Activated naive CD8-positive, alpha-beta T cell treated with anti-CD3 and anti-CD28 coated beads, Interleukin-2, amount 50 U/mL, for 16 hours (primary cell): ENCODE measurements around the gene DLG5.

Source experiments
- DNase-seq: peaks from one replicate; pipeline ENCODE4 v3.0.0-alpha.2; 2020; ENCODE audit warnings: low read depth, low spot score

DLG5 gene, protein sequence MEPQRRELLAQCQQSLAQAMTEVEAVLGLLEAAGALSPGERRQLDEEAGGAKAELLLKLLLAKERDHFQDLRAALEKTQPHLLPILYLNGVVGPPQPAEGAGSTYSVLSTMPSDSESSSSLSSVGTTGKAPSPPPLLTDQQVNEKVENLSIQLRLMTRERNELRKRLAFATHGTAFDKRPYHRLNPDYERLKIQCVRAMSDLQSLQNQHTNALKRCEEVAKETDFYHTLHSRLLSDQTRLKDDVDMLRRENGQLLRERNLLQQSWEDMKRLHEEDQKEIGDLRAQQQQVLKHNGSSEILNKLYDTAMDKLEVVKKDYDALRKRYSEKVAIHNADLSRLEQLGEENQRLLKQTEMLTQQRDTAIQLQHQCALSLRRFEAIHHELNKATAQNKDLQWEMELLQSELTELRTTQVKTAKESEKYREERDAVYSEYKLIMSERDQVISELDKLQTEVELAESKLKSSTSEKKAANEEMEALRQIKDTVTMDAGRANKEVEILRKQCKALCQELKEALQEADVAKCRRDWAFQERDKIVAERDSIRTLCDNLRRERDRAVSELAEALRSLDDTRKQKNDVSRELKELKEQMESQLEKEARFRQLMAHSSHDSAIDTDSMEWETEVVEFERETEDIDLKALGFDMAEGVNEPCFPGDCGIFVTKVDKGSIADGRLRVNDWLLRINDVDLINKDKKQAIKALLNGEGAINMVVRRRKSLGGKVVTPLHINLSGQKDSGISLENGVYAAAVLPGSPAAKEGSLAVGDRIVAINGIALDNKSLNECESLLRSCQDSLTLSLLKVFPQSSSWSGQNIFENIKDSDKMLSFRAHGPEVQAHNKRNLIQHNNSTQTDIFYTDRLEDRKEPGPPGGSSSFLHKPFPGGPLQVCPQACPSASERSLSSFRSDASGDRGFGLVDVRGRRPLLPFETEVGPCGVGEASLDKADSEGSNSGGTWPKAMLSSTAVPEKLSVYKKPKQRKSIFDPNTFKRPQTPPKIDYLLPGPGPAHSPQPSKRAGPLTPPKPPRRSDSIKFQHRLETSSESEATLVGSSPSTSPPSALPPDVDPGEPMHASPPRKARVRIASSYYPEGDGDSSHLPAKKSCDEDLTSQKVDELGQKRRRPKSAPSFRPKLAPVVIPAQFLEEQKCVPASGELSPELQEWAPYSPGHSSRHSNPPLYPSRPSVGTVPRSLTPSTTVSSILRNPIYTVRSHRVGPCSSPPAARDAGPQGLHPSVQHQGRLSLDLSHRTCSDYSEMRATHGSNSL (N-terminal part only)

DNA sequence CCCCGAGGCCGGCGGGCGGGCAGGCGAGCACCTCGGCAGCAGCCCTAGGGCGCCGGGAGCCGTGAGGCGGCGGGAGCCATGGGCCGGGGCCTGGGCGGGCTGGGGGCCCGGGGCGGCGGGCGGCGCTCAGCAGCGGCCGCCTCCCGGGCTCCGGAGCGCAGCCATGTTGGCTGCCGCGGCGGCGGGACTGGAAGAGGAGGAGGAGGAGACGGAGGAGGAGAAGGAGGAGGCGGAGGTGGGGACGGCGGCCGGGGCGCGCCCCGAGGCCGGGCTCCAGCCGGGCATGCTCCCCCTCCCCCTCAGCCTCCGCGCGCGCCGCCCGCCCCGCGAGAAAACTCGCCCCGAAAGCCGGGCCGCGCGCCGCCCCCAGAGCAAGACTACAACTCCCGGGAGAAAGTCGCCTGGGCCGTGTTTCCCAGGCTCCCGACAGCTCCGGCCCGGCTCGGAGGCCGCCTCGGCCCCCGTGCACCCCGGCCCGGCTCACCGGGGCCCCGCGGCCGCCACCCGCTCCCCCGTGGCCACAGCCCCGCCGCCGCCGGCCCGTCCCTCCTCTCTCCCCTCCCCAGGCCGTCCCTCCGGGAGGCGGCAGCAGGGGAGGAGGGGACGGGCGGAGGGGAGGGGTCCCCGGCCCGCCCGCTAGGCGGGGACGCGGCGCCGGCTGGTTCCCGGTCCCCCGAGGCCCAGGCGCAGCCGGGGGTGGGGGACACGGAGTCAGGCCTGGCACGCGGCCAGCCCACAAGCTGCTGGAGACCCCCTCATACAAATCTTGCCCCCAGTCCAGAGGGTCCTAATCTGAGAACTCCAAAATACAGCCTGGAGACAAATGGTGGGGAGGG is at the start of gene DLG5:
Gene DLG5 (minus strand): TSS at position 190 of the 836 bp plus-strand sequence. CDS start 235 bp downstream, outside the sequence.
- DNase-seq, result no peak

DNA sequence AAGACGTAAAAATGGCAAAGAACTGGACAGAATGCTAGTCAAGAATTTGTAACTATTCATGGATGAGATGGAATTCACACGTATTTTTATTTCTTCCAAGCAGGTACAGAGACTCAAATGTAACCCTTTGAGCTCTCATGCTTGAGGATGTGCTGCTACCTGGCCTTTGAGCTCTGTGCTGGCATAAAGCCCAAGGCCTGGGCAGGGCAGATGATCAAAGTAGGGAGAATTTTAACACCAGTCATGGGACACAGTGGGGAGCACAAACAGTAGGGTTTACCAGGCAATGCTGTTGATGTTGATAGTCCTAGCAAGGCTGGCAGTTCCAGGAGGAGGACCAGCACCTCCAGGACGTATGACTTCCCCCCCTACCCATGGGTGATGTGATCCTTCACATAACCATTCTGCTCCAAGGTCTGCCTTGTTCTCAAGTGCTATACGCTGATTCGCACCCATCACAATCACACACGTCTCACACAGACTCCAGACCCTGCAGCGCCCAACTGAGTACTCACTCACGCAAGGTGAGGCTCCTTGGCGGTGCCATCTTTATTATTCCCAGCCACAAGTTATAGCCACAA is 48.6 kb upstream of the DLG5 start:
- DNase-seq, result no peak

DNA sequence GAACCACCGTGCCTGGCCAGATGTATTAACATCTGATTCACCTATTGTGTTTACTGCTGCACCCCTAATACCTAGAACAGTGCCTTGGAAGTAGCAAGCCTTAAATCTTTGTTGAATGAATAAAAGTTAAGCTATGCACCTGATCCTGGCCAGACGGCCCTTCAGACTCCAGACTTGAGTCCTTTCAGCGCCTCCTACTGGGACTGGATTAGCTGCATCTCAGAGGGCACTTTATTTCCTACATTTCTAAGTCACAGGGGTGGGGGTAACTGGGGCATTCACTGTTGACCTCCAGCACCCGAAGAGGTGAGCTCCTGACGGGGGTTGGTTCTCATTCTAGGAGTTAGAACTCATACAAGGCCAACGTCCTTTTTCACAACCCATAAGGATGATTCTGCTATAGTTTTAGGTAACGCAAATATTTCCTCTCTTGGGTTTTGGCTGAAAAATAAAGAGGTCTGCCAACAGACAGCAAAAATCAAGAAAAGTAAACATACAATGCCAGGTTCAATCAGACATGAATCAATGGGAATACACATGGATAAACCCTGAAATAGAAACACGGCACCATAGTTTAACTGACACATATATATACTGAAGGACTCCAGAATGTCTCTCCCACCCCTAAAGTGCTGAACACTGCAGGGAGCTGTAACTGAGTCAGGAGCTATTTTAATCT is 48.0 kb upstream of the DLG5 start:
- DNase-seq, result no peak

DNA sequence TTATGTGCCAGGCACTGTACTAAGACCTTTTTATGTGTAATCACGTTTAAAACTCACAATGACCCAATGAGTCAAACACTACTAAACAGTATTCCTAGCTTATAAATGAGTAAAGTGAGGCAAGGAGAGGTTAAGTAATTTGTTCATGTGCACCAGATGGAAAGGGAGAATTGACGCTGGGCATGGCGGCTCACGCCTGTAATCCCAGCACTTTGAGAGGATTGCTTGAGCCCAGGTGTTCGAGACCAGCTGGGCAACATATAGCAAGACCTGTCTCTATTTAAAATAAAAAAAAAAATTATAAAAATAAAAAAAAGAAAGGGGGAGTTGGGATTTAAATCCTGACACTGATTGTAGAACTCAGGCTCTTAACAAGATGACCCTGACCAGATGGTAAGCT is 46.7 kb upstream of the DLG5 start:
- no peak for DNase-seq

DNA sequence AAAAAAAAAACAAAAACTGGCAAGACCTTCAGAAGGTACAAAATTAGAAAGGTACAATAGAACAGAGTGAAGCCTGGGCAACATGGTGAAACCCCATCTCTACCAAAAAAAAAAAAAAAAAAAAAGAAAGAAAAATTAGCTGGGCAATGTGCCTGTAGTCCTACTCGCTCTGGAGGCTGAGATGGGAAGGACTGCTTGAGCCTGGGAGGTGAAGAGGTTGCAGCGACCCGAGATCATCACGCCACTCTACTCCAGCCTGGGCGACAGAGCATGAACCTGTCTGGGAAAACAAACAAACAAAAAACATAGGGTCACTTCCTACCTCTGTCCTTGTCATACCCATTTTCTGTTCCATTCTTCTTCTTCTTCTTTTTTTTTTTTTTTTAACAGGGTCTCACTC is 45.6 kb upstream of the DLG5 start:
- DNase-seq, result no peak

DNA sequence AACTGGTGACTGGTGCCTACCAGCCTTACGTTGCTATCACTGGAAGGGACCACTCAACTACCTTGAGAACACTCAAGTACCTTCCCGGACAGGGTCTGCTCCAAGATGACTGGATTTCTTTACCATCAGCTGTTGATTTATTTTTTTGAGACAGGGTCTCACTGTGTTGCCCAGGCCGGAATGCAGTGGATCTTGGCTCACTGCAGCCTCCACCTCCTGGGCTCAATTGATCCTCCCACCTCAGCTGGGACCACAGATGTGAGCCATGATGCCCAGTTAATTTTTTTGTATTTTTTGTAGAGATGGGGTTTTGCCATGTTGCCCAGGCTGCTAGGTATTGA is 45.2 kb upstream of the DLG5 start:
- DNase-seq, result no peak

DNA sequence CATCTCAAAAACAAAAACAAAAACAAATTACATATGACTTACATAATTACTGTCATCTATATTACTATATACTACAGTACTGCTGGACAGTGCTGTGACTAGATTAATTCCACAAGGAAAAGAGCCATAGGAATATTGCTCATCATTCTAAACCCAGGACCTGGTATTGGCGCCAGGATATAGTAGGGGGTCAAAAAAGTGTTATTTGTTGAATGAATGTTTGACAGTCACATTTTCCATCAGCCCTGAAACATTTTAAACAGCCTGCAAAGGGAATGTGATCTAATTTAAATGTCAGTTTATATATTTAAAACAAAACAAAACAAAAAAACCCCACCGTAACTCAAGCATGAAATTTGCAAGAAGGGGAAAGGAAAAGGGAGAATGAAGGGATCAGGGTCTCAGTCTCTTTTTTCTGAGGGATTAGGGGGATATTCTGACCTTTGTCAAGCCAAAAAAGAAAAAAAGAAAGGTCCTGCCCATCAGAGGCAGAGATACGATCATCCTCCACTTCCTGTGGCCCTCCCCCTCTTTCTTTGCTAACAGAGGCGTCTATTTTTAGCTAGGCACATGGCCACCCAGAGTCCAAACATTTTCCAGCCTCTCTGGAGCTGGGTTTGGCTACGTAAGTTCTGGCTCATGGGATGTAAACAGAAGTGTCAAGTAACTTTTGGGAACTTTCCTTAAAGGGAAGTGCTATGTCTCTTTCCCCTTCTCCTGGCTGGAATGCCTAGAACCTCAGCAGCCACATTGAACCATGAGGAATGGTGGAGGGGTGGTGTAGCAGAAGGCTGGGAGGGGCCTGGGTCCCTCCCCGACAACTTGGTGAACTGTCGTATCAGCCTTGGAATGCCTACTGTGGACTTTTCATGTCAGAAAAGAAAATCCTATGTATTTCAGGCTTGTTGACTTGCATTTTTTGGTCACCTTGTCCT is 44.6 kb upstream of the DLG5 start:
- DNase-seq, result no peak

DNA sequence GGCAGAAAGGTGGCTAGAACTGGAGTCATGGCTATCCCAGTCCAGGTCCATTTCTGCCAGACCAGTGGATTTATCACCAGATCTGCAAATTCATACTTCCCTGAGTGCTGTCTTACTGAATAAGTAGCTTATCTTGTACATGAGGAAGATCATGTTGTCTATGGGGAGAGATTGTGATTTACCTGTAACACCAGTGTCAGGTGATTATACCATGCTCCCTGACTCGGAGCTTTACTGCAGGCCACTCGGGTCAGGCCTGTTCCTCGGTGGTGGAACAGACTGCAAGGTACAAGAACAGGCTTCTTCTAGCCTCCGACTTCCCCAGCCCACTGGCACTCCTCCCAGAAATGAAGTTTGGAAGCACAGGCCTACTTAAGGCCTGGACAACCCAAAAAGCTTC is 42.6 kb upstream of the DLG5 start:
- DNase-seq, result no peak

DNA sequence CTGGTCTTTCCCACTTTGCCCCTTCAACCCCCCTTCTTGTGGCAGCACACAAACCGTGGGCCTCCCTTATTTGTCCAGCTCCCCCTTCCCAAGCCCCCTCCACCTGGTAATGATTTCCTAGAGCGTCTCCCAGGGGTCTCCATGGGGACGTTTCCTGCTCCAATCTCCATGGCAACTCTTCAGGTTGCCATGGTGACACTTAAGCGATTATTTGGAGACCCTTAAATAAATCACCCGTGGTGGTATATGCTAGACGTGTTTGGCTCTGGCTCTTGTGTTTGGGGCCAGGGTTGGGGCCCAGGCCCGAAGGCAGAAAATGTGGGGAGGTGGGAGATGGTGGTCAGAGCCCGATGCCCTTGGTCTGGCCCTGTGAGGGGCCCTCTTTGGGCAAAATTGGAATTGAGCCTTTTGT is 41.1 kb upstream of the DLG5 start:
- no peak for DNase-seq

DNA sequence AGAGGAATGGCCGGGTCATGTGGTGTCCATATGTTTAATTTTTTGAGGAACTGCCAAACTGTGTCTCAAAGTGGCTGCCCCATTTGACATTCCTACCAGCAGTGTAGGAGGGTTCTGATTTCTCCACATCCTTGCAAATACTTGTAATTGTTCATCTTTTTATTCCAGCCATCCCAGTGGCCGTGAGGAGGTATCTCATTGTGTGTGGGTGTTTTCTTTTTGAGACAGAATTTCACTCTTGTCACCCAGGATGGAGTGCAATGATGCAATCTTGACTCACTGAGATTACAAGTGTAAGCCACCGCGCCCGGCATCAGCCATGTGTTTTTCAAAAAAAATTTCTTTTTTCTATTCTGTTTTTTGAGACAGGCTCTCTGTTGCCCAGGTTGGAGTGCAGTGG is 38.7 kb upstream of the DLG5 start:
- no peak for DNase-seq

DNA sequence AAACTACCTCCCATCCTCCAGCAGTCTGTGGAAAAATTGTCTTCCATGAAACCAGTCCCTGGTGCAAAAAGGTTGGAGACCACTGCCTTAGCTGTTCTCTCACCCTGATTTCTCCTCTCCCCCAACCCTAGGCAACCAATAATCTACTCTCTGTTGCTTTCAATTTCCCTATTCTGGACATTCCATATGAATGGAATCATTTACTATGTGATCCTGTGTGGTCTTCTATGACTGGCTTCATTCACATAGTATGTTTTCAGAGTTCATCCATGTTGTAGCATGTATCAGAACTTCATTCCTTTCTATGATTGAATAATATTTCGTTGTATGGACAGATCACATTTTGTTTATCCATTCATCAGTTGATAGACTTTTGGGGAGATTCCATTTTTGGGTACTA is 38.3 kb upstream of the DLG5 start:
- DNase-seq, result no peak

DNA sequence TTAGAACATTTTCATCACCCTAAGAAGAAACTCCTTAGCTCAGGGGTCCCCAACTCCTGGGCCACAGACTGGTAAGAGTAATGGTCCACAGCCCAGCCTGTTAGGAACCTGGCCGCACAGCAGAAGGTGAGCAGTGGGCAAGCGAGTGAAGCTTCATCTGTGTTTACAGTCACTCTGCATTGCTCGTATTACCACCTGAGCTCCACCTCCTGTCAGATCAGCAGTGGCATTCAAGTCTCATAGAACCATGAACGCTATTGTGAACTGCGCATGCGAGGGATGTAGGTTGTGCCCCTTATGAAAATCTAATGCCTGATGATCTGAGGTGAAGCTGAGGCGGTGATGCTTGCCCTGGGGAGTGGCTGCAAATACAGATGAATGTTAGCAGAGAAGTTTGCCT is 37.3 kb upstream of the DLG5 start:
- no peak for DNase-seq

DNA sequence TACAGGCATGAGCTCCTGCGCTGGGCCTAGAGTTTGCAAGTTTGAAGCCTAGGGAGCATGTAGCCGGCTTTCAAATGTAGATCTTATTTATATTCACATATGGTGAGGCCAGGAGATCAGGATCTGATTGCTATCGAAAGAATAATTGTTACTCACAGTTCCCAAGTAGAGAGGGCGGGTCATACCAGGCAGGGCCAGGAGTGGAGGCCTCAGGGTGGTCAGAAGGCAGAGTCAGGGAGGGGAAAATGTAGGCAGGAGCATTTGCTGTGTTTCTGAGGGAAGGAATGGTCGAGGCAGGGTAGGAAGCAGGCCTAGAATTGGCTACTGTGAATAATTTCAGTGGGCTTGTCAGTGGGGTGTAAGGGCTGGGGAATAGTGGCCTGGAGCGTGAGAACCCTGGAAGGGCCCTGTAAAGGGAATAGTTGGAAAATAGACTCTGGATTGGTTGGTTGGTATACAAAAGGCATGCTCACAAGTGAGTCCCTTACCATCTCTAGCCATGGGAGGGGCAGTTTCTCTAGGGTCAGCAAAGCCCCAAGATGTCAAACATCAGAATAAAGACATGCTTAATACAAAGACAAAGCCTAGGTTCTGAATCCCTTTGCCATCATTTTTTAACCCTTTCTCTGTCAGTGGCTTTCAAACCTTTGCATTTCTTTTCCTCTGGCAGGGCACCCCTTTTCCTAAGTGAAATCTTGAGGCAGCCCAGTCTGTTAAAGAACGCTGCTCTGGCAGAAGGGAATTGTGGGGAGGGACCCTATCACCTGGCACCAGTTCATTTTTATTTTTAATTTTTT is 36.0 kb upstream of the DLG5 start:
- no peak for DNase-seq

DNA sequence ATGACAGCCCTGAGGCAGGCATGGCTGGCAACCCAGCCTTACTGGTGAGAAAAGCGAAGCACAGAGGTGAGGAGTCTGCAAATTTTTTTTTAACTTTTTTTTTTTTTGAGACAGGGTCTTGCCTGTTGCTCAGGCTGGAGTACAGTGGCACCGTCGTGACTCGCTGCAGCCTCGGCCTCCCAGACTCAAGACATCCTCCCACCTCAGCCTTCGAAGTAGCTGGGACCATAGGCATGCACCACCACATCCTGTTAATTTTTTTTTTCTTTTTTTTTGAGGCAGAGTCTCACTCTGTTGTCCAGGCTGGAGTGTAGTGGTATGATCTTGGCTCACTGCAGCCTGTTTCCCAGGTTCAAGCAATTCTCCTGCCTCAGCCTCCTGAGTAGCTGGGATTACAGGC is 35.1 kb upstream of the DLG5 start:
- no peak for DNase-seq

DNA sequence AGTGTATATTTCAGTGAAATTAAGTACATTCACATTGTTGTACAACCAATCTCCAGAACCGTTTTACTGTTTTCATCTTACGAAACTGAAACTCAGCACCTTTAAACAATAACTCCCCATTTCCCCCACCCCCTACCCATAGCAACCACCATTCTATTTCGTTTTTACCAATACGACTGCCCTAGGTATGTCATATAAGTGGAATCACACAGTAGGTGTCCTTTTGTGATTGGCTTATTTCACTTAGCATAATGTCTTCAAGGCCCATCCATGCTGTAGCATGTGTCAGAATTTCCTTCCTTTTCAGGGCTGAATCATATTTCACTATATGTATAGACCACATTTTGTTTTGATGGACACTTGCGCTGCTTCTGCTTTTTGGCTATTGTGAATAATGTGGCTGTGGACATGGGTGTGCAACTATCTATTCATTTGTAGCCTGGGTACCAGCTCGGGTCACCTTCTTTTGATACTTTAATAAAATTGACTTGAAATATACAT is 34.3 kb upstream of the DLG5 start:
- DNase-seq, result no peak

DNA sequence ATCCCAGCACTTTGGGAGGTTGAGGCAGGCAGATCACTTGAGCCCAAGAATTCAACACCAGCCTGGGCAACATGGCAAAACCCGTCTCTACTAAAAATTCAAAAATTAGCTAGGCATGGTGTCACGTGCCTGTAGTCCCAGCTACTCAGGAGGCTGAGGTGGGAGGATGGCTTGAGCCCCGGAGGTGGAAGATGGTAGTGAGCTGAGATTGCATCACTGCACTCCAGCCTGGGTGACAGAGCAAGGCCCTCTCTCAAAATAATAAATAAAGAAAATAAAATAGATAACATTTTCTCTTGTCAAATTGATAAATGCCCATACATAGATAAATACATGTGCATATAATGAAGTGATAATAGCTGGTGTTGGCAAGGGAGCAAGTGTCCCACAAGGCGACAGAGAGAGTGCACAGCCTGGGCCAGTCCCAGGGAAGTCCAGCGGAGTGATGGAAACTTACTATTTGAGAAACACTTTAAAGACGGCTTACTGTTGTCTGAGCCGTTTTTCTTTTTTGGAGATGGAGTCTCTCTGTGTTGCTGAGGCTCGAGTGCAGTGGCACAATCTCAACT is 33.4 kb upstream of the DLG5 start:
- no peak for DNase-seq

DNA sequence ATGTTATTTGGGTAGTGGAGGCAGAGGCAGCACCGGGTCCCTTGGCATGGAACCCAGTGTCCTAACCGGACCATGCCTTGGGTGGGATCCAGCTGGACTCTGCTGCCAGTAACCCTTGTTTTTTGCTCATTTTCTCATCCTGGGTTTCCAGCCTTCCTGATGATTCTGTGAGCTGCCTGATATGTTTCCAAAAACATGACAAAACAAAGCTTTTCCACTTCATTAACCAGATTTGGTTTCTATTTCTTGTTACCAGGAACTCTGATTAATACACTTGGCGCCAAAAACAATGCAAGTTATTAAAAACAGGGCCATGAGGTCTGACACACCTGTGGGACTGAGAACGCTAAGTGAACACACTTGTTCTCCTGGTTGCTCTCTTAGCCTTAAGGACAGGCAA is 32.8 kb upstream of the DLG5 start:
- no peak for DNase-seq

DNA sequence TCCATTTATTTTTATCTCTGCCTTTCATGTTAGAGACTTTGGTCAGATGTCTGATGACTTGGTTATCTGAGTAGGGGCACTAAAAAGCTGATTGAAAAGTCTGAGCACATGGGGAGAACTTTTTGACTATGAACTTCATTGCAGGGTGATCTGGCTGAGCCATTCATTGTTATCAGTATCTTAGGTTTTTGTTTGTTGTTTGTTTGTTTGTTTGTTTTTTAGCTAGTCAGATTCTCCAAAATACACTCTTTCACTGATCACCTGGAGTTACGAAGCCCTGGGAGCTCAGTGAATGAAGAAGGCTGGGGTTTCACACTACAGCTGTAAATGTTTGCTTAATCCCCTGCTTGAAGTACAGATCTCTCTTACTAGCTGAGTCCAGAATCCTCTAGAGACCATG is 28.6 kb upstream of the DLG5 start:
- DNase-seq, result no peak
